IPS-NIHi7 (cell line): ENCODE data around the gene NXN.
"Not testable (repeated sequence)": the region's sequence is repeated elsewhere in the genome, so short reads cannot be mapped to it uniquely, and the experiment has no call there.

Experiments used
- DNase-seq: peaks from one replicate; pipeline ENCODE4 v3.0.0; 2012; ENCODE audit warnings: mixed read lengths; ENCODE audit errors: extremely low spot score

NXN gene

GRCh38 chr17:773467-774312, 205.9 kb downstream of the NXN start:
- DNase-seq: no peak

DNA sequence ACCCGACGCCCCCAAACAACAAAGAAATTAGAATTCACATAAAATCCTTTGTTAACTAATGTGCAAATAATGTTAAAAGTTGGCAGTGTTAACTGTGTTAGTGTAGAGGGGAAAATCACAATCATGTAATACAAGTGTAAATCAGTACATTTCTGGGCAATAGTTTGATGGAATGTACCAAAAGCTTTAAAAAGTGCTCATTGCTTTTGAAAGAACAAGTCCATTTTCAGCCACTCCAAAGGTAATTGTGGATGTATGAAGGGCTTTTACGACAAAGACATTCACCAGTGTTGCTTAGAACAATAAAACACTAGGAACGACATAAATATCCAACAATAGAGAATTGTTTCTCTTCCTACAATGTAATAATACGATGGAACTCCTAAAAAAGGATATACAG, 206.6 kb downstream of the NXN start:
- no peak for DNase-seq

GRCh38 chr17:767076-767475, 212.5 kb downstream of the NXN start:
- DNase-seq: no peak

DNA sequence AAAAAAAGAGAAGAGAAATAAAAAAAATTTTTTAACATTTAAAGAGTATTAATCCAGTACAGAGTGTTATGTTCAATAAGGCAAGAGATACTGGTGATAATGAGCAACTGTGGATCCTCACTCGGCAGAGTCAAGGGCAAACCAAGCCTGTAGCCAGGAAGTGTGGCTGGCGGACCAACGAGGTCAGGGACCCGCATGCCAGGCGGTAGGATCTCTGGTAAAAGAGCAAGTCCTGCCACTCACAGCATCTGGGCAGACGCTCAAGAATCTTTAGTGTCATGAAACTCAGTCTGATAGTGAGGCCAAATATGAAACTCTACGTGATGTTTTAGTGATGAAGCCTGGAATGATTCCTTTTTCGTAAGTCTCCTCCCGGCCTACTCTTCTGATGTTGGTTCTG, 219.2 kb downstream of the NXN start:
- no peak for DNase-seq

GRCh38 chr17:759964-760363, 219.6 kb downstream of the NXN start:
- no peak for DNase-seq

DNA sequence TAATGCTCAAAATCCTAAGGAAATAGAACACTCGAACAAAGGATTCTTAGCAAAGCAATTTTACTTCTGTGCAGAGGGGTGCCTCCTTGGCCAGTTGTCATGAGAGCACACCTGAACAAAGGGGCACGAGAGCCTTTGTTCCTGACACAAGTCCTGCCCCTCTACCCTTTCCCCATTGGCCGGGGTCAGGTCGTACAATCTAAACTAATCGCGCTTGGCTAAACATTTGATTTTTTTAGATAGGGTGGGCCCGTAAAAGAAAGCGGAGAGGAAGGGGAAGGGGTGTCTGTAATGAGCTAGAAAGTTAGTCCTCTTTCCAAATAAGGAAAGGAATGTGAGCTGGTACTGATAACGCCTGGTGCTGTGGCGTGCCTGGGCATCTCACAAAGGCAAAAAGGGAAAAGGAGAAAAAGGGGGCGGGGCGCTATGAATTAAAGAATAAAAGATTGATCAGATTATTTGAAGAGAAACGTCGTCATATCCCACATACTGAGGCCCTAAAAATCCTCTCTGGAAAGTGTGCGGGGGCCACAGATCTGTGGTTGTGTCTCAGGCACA, 223.5 kb downstream of the NXN start:
- DNase-seq: not testable (repeated sequence)

DNA sequence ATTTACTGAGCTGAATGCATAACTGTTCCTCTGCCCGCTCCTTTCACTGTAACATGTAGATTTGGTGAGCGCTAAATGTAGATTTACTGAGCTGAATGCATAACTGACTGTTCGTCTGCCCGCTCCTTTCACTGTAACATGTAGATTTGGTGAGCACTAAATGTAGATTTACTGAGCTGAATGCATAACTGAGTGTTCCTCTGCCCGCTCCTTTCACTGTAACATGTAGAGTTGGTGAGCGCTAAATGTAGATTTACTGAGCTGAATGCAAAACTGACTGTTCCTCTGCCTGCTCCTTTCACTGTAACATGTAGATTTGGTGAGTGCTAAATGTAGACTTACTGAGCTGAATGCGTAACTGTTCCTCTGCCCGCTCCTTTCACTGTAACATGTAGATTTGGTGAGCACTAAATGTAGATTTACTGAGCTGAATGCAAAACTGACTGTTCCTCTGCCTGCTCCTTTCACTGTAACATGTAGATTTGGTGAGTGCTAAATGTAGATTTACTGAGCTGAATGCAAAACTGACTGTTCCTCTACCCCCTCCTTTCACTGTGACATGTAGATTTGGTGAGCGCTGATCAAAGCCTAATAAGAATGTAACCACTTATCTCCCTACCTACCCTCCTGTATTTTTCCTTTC, 224.1 kb downstream of the NXN start:
- not testable (repeated sequence) for DNase-seq

DNA sequence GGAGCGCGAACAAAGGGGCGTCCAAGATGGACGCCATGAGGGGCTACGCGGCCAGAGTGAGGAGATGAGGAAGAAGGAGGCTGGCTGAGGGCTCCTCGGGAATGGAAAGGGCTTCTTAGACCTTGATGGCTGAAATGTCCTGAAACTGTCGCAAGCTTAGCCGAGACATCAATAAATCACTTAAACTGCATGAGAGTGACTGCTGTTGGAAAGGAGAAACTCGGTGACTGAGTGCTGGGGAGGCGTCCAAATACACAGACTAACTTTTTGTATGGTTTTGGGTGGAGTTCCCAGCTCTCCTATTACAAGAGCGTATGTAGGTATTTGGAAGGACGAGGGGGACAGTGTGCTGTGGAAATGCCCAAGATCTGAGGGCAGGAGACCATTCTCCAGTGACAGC, 226.2 kb downstream of the NXN start:
- DNase-seq: no peak

GRCh38 chr17:752620-753219, 226.9 kb downstream of the NXN start:
- peak; percentile 58 for DNase-seq

DNA sequence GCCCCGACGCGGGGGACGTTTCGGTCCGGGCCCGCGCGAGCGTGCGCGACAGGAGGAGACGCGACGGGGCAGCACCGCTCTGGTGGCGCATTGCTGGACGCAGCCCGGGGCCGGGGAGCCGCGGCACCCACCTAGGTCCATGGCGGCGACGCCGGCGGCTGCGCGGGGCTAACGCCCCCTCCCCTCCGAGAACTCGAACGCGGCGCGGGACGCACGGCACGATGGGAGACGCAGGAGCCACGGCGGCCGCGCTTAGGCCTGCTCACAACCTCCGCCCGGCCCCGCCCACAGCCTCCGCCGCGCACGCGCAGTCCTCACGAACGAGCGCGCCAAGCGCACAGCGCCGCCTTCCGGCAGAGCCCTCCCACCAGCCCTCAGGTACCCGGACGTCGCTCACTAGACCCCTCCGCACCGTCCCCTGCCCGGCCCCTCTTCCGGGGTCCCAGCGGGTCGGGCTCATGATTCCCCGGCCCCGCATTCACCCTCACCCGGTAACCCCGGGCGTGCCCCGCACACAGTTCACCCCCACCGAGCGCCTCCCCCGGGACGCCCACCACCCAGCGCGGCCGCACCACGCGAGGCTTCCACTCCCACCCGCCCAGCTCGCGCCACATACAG, 227.5 kb downstream of the NXN start, which contains the start of gene GEMIN4:
Gene GEMIN4 (minus strand): TSS at position 263 of the 618 bp plus-strand sequence. CDS start 122 bp downstream, at position 141.
- DNase-seq: peak; percentile 98

DNA sequence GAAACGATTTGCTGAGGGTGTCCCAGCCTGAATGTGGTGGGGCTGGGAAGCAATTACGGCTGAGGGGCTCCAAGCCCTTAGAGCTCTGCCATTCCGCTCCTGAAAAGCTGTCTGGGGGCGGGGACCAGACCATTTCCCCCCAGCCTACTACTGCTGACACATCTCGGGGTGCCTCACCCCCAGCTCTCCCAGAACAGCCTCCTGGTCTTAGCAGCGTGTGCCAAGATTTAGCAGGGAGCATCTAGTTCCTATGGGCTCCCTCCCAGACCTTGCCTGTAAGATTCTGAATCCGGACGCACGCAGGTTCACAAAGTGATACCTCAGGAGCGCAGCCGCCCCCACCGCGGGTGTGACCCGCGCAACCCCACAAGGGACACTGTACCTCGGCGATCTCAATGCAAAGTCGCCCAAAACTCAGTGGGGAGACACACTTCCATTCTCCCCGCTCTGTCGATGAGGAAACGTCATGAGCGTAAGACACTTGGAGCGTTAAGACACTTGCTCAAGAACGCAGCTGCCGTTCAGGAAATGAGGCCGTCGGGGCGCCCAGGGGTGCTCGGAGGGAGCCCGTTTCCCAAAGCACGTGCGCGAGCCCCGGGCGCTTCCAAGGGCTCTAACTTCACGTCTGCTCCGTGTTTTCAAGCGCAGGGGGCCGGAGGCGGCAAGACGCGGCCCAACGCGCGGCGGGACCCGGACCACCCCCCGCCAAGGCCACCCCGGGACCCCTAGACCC, 228.1 kb downstream of the NXN start:
- peak; percentile 19 for DNase-seq

GRCh38 chr17:750431-751037, 229.0 kb downstream of the NXN start:
- DNase-seq: no peak

DNA sequence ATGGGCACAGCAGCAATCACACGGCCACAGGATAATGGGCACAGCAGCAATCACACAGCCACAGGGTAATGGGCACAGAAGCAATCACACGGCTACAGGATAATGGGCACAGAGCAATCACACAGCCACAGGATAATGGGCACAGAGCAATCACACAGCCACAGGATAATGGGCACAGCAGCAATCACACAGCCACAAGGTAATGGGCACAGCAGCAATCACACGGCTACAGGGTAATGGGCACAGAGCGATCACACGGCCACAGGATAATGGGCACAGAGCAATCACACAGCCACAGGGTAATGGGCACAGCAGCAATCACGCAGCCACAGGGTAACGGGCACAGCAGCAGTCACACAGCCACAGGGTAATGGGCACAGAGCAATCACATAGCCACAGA, 230.2 kb downstream of the NXN start:
- DNase-seq: not testable (repeated sequence)
